ENCODE measurements around the gene RTN4RL1.
A peak's percentile ranks its signal among the peaks of the same experiment; 100 is the strongest.

Gene RTN4RL1, protein sequence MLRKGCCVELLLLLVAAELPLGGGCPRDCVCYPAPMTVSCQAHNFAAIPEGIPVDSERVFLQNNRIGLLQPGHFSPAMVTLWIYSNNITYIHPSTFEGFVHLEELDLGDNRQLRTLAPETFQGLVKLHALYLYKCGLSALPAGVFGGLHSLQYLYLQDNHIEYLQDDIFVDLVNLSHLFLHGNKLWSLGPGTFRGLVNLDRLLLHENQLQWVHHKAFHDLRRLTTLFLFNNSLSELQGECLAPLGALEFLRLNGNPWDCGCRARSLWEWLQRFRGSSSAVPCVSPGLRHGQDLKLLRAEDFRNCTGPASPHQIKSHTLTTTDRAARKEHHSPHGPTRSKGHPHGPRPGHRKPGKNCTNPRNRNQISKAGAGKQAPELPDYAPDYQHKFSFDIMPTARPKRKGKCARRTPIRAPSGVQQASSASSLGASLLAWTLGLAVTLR

DNA sequence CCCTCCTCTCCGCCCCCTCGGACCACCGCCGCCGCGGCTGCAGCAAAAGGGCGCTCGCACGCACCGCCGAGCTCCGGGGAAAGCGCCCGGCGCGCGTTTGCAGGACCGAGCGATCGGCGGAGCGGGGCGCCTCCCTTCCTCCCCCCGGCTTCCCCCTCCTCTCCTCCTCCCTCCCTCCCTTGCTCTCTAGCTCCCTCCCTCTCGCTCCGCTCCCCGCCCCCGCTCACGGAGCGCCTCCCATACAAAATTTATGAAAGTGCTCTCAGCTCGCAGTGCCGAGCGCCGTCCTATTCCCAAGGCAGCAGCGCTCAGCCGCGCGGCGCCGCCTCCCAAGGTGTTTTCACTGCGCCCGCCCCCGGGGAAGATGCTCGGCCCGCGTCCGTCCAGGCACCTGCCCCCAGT lies at the start of gene RTN4RL1:
Gene RTN4RL1 (minus strand): TSS at position 115 of the 402 bp plus-strand sequence. CDS start 469 bp downstream, outside the sequence.
- DNase-seq, result peak; percentile 68 to 81
- Histone ChIP-seq H3K27me3 (peaks cover 0 to 71% of the 10 kb centered on the region in 2 donors), H3K9me3 (no peaks in the 10 kb centered on the region), H3K4me1 (peaks cover 0 to 44% (median 35%) of the 10 kb centered on the region in 4 donors), H3K4me3 (peak within 1 kb of the TSS; percentile 50 to 67), H3K27ac (no peak within 1 kb of the TSS), H3K36me3 (no peaks in the 10 kb centered on the region)
- intact Hi-C loops (cut with DNase I; ENCODE audit: low total_unique reads), result loop anchor here (5.0 kb wide), 1 partner anchor 113 kb away; no protein-coding TSS in a partner anchor
- TF ChIP-seq, protein P1, sequence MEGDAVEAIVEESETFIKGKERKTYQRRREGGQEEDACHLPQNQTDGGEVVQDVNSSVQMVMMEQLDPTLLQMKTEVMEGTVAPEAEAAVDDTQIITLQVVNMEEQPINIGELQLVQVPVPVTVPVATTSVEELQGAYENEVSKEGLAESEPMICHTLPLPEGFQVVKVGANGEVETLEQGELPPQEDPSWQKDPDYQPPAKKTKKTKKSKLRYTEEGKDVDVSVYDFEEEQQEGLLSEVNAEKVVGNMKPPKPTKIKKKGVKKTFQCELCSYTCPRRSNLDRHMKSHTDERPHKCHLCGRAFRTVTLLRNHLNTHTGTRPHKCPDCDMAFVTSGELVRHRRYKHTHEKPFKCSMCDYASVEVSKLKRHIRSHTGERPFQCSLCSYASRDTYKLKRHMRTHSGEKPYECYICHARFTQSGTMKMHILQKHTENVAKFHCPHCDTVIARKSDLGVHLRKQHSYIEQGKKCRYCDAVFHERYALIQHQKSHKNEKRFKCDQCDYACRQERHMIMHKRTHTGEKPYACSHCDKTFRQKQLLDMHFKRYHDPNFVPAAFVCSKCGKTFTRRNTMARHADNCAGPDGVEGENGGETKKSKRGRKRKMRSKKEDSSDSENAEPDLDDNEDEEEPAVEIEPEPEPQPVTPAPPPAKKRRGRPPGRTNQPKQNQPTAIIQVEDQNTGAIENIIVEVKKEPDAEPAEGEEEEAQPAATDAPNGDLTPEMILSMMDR (IDR thresholded peaks at IDR 0.05), result no peak

DNA sequence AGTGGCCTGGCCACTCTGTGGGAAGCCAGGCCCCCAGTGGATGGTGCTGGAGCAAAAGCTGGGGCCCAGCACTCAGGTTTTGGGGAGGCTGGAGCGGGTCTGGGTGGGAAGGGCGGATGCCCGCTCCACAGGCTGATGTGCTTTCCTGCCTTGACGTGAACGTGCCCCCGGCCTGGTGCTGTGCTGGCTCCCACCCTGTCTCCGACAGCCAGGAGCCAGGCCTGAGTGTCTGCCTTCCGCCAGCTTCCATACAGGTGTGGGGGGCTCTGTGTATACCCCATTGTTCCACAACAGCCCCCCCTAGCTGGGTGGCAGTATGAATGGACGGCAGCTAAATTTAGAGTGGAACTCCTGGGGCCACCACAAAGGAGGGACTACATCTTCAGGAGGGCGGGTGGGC lies 49.8 kb upstream of the RTN4RL1 start:
- Histone ChIP-seq H3K4me3 (no peak overlapping the region), H3K4me1 (peaks cover 0 to 13% (median 5%) of the 10 kb centered on the region in 4 donors), H3K27ac (peak overlapping the region; percentile 24 to 26), H3K9me3 (no peaks in the 10 kb centered on the region), H3K36me3 (peaks cover 4 to 80% (median 34%) of the 10 kb centered on the region in 3 donors), H3K27me3 (no peaks in the 10 kb centered on the region)
- TF ChIP-seq, protein P1 (IDR thresholded peaks at IDR 0.05), result no peak
- intact Hi-C loops (cut with DNase I; ENCODE audit: low total_unique reads), result no loop called here
- no peak for DNase-seq

DNA sequence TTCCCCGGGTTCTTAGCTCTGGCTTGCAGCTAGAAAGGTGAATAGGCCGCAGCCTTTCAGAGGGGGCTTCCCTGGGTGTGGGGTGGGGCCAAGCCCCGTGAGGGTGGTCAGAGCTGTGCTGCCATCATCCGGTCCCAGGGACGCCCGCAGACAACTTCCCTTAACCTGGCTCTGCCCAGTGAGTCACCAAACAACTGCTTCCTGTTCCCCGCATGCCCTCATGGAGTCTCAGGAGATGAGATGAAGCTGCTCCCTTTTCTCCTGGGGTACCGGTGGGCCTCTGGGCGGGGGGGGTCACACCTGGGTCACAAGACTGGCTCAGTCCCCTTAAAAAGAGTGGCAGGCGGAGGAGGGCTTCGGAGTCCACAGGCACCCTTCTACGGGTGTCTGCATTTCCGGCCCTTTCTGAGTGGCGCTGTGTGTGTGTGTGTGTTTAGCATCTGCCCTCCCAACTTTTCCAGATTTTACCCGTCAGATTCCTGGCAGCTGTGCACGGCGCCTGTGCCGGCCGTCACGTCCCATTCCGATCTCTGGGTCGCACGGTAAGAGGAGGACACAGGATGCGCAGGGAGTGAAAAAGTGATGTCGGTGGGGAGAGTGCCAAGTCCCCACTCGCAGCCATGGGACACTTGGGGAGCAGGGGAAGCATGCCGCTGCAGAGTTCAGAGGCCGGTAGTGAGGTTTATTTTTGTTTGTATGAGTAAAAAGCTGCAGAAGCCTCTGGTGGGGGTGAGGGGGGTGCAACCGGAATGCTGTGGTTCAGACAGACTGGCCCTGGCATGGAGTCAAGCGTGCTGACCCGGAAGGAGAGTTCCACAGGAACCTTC lies 46.5 kb upstream of the RTN4RL1 start:
- peaks cover 0 to 72% (median 5%) of the 10 kb centered on the region in 3 donors for H3K36me3 ChIP-seq
- H3K27ac ChIP-seq, result peak overlapping the region; percentile 11 to 36
- H3K27me3 ChIP-seq, result no peaks in the 10 kb centered on the region
- intact Hi-C loops (cut with DNase I; ENCODE audit: low total_unique reads), result no loop called here
- H3K4me1 ChIP-seq, result peaks cover 0 to 32% (median 23%) of the 10 kb centered on the region in 4 donors
- TF ChIP-seq, protein P1 (IDR thresholded peaks at IDR 0.05), result no peak
- no peak for DNase-seq
- H3K9me3 ChIP-seq, result no peaks in the 10 kb centered on the region
- no peak overlapping the region for H3K4me3 ChIP-seq

DNA sequence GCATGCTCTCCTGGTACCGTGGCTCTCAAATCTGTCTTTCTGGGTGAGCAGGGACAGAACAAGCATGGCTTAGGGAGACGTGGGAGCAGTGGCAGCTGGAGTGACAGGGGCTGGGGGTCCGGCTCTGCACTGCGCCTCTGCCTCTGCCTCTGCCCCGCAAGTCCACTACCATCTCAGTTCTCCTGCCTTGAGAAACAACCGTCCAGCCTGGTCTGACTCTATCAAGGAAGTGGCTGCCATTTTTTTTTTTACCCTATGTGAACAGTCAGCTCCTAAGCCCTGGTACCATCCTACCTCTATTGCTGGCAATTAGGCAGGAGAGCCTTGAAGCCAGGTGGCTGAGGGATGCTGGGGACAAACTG lies 45.9 kb upstream of the RTN4RL1 start:
- Histone ChIP-seq H3K9me3 (no peaks in the 10 kb centered on the region), H3K36me3 (peaks cover 0 to 72% (median 4%) of the 10 kb centered on the region in 3 donors), H3K4me1 (peaks cover 0 to 38% (median 24%) of the 10 kb centered on the region in 4 donors), H3K27ac (peak overlapping the region; percentile 11 to 36), H3K27me3 (no peaks in the 10 kb centered on the region), H3K4me3 (no peak overlapping the region)
- intact Hi-C loops (cut with DNase I; ENCODE audit: low total_unique reads), result no loop called here
- no peak for DNase-seq
- TF ChIP-seq, protein P1 (IDR thresholded peaks at IDR 0.05), result no peak

DNA sequence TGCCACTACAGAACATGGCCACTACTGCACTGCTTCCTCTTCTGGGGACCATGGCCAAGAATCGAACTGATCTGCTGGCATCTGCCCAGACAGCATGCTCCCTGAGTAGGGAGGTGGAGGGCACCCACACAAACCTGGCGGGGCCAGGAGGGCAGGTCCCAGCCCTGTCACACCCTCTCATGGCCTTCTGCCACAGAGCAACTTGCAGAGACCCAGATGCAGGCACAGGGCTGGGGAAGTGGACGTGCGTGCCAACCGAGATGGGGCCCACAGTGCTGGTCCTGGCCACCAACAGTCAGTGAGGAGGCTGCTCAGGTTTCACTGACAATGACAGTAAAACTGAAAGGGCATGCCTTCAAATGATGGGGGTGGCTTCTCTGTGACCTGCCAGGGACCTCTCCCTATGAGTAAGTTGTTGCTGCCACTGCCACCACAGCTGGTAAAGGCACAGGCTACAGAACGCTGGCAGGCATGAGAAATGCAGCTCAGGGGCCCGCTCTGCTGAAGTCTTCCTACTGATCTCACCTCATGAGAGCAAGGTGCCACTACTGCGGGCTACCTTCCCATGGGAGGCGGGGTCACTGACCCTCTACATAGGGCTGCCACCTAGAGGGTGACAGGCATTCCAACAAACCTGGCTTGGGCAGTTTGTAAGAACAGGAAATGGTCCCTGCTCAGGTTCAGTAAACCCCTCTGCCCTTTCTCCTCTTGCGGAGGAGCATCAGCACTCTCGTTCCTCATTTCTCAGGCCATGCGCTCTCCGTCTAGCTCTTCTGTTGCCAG lies 45.3 kb upstream of the RTN4RL1 start:
- TF ChIP-seq, protein P1 (IDR thresholded peaks at IDR 0.05), result no peak
- DNase-seq, result no peak
- H3K9me3 ChIP-seq, result no peaks in the 10 kb centered on the region
- H3K4me3 ChIP-seq, result no peak overlapping the region
- peaks cover 0 to 38% (median 22%) of the 10 kb centered on the region in 4 donors for H3K4me1 ChIP-seq
- H3K27ac ChIP-seq, result peak overlapping the region in 1 of 2 donors; percentile 11
- intact Hi-C loops (cut with DNase I; ENCODE audit: low total_unique reads), result no loop called here
- H3K36me3 ChIP-seq, result peaks cover 0 to 75% (median 8%) of the 10 kb centered on the region in 3 donors
- no peaks in the 10 kb centered on the region for H3K27me3 ChIP-seq
